SJCRH30 (cell line): ENCODE measurements around the gene CACNG7. TPM values are rescaled to one million over a fixed set of nuclear protein-coding genes. Genes with fewer than 3 reads are reported as not detected.

Experiments used
- DNase-seq, 2 experiments: peaks; one replicate each; pipeline ENCODE4 v3.0.0-alpha.2; 2015 to 2020
- H3K27ac ChIP-seq: fragments of 250-450 bp; sonication (Bioruptor Pico); 2 replicates; pipeline ENCODE4 v1.5.1; 2020; ENCODE audit warnings: mild to moderate bottlenecking, moderate library complexity
- H3K27me3 ChIP-seq: fragments of 250-450 bp; sonication (Bioruptor Pico); 2 replicates; pipeline ENCODE4 v1.5.1; 2020; ENCODE audit warnings: mild to moderate bottlenecking, moderate library complexity
- H3K36me3 ChIP-seq: fragments of 250-450 bp; sonication (Bioruptor Pico); 2 replicates; pipeline ENCODE4 v1.5.1; 2020; ENCODE audit warnings: mild to moderate bottlenecking, moderate library complexity
- H3K4me1 ChIP-seq: fragments of 250-450 bp; sonication (Bioruptor Pico); 2 replicates; pipeline ENCODE4 v1.5.1; 2020; ENCODE audit warnings: mild to moderate bottlenecking, moderate library complexity
- H3K4me3 ChIP-seq: fragments of 250-450 bp; sonication (Bioruptor Pico); 2 replicates; pipeline ENCODE4 v1.5.1; 2020; ENCODE audit warnings: mild to moderate bottlenecking, moderate library complexity
- H3K9me3 ChIP-seq: fragments of 250-450 bp; sonication (Bioruptor Pico); replicated peaks from 2 replicates; pipeline ENCODE4 v1.5.1; 2020; ENCODE audit warnings: mild to moderate bottlenecking, moderate library complexity
- total RNA-seq: library from RNA; depleted of rRNA; stranded (reverse); fragments of >200 nt; shearing (Covaris generic); gene quantifications from 2 replicates; pipeline ENCODE4 v1.2.3, GENCODE V29; 2014

CACNG7 gene
- total RNA-seq, 1 experiment from 2014 or later = not detected

DNA sequence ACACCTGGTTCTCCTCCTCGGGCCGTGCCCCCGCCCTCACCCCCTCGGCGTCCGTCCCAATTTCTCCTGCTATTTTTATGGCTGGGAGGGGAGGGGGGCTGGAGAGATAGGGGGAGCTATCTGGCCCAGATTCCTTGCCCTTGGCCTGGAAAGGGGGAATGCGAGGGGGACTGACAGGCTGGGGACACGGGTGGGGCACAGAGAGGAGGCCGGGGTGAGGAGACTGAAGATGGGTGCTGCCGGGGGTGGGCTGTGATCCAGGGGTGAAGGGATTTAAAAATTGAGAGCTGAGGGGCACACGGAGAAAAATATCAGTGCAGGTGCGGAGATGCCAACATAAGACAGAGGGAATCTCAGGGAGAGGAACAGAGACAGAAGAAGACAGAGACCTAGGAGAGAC is 24.8 kb upstream of the CACNG7 start:
- Histone ChIP-seq H3K27me3 (peaks cover 10% of the 10 kb centered on the region), H3K9me3 (no peaks in the 10 kb centered on the region), H3K4me3 (no peak overlapping the region), H3K36me3 (no peaks in the 10 kb centered on the region), H3K4me1 (peaks cover 8% of the 10 kb centered on the region; the same call in 1 of the 2 replicates), H3K27ac (no peak overlapping the region)
- DNase-seq = no peak

DNA sequence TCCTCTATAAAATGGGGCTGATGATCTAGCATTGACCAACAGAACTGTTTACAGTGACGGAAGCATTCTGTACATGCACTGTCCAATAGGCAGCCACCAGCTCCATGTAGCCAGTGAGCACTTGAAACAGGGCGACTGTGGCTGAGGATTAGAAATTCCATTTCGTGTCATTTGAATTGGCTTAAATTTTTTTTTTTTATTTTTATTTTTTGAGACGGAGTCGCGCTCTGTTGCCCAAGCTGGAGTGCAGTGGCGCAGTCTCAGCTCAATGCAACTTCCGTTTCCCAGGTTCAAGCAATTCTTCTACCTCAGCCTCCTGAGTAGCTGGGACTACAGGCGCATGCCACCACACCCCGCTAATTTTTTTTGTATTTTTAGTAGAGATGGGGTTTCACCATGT is 24.0 kb upstream of the CACNG7 start:
- Histone ChIP-seq H3K36me3 (no peaks in the 10 kb centered on the region), H3K4me1 (peaks cover 5% of the 10 kb centered on the region; the same call in 1 of the 2 replicates), H3K27me3 (peaks cover 10% of the 10 kb centered on the region), H3K4me3 (no peak overlapping the region), H3K9me3 (no peaks in the 10 kb centered on the region), H3K27ac (no peak overlapping the region)
- no peak for DNase-seq

DNA sequence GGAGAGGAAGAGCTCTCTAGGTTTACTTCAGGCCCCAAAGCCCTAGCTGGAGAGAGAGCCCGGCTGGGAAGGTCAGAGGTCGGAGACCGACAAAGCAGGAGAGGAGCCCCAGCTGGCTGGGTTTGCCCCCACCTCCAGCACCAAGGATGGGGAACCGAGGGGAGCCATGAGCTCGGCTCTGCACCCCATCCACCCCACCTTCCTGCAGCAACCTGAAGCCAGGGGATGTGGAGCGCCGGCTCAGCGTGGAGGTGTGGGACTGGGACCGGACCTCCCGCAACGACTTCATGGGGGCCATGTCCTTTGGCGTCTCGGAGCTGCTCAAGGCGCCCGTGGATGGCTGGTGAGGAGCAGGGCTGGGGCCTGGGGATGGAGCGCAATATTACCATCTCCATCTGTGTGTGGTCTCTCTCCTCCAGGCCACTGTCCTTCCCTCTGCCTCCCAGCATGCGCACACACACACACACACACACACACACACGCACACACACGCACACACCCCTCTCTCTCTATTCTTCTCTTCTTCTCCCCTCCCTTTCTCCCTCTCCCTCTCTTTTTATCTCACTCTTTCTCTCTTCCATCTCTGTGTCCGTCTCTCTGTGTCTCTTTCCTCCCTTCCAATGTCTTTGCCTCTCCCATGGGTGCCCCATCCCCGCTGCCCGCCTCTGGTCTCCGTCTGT is 16.6 kb upstream of the CACNG7 start:
- no peaks in the 10 kb centered on the region for H3K4me1 ChIP-seq
- H3K4me3 ChIP-seq = no peak overlapping the region
- H3K27me3 ChIP-seq = no peaks in the 10 kb centered on the region
- H3K36me3 ChIP-seq = no peaks in the 10 kb centered on the region
- H3K27ac ChIP-seq = no peak overlapping the region
- DNase-seq = no peak
- H3K9me3 ChIP-seq = no peaks in the 10 kb centered on the region

DNA sequence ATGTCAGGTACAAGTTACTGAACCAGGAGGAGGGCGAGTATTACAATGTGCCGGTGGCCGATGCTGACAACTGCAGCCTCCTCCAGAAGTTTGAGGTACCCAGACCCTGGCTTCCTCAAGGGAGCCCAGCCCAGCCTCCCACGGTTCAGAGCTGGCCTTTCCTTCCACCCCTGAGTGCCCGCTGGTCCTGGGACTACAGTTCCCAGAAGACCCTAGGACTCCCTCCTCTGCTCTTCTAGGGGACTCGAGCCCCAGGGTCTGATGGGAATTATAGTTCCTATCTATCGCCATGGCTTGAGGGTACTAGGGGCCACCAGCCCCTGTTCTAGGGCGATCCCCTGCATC is 16.1 kb upstream of the CACNG7 start:
- H3K36me3 ChIP-seq = no peaks in the 10 kb centered on the region

DNA sequence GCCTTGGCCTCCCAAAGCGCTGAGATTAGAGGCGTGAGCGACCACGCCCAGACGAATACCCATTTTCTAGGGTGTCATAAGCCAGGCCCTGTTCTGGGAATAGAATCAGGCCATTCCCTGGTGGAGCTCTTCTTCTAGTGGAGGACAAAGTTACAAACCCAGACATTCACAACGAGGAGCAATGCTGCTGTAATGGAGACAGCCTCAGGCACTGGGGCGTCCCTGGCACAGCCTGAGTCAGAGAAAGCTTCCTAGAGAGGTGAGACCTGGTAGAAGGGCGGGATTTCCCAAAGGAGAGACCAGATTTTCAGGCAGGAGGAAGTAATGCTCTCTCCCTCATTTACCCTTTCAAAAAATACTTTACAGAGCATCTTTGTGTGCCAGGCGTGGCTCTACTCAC is 14.4 kb upstream of the CACNG7 start:
- H3K4me1 ChIP-seq = no peaks in the 10 kb centered on the region
- no peaks in the 10 kb centered on the region for H3K9me3 ChIP-seq
- no peak for DNase-seq
- H3K4me3 ChIP-seq = no peak overlapping the region
- H3K36me3 ChIP-seq = no peaks in the 10 kb centered on the region
- no peak overlapping the region for H3K27ac ChIP-seq
- H3K27me3 ChIP-seq = no peaks in the 10 kb centered on the region

More for the DNA sequence above, 16.1 kb upstream of the CACNG7 start:
- H3K4me1 ChIP-seq = no peaks in the 10 kb centered on the region
- DNase-seq = peak in 1 of 2 experiments; percentile 39
- H3K27me3 ChIP-seq = no peaks in the 10 kb centered on the region
- H3K4me3 ChIP-seq = no peak overlapping the region
- H3K27ac ChIP-seq = no peak overlapping the region
- H3K9me3 ChIP-seq = no peaks in the 10 kb centered on the region

DNA sequence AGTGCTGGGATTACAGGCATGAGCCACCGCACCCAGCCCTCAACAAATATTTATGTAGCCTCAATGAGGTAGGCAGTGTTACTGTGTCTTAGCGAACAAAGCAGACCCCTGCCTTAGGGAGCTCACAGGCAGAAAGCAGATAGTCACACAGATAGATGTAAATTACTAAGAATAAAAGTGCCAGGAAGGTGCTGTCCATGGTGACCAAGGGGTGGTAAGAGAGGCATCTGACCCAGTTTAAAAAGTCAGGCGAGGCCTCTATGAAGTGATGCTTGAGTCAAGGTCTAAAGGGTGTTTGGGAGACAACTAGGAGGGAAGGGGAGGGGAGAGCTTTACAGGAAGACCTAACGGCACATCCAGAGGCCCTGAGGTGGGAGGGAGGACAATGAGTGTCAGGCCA is 12.4 kb upstream of the CACNG7 start:
- H3K4me3 ChIP-seq = no peak overlapping the region
- H3K27ac ChIP-seq = no peak overlapping the region
- H3K27me3 ChIP-seq = no peaks in the 10 kb centered on the region
- no peak for DNase-seq
- H3K9me3 ChIP-seq = no peaks in the 10 kb centered on the region
- H3K4me1 ChIP-seq = no peaks in the 10 kb centered on the region
- no peaks in the 10 kb centered on the region for H3K36me3 ChIP-seq

DNA sequence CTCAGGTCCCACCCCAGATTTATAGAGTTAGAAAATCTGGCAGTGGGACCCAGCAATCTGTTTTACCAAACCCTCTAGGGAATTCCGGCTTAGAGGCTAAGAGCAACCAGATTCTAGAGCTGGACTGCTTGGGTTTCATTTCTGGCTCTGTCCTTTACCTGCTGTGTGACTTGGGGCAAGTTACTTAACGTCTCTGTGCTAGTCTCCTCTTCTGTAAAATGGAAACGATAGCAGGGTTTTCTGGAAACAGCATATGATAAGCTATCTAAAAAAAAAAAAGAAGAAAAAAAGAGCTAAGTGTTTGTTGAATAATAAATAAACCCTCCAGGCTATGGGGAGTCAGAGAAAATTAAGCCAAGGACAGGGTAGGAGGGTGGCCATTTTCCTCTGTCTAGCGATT is 11.6 kb upstream of the CACNG7 start:
- Histone ChIP-seq H3K9me3 (no peaks in the 10 kb centered on the region), H3K27me3 (no peaks in the 10 kb centered on the region), H3K27ac (no peak overlapping the region), H3K4me1 (no peaks in the 10 kb centered on the region), H3K36me3 (no peaks in the 10 kb centered on the region), H3K4me3 (no peak overlapping the region)
- no peak for DNase-seq

DNA sequence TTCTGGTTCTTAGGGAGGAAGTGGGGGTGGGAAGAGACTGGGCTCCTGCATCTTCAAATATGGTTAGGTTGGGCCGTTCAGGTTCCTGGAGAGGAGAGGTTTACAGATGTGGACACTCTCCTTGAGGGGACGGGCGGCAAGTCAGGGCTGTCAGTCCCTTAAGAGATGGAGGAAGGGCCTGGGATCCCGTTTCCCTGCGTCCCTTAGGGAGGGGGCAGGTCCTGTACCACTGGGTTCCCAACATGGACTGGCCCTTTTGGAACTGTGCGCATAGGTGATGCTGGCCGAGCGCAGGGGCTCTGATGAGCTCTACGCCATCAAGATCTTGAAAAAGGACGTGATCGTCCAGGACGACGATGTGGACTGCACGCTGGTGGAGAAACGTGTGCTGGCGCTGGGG is 10.9 kb upstream of the CACNG7 start:
- DNase-seq = no peak
- no peaks in the 10 kb centered on the region for H3K9me3 ChIP-seq
- no peaks in the 10 kb centered on the region for H3K27me3 ChIP-seq
- no peak overlapping the region for H3K4me3 ChIP-seq
- H3K36me3 ChIP-seq = no peaks in the 10 kb centered on the region
- H3K4me1 ChIP-seq = no peaks in the 10 kb centered on the region
- H3K27ac ChIP-seq = no peak overlapping the region

DNA sequence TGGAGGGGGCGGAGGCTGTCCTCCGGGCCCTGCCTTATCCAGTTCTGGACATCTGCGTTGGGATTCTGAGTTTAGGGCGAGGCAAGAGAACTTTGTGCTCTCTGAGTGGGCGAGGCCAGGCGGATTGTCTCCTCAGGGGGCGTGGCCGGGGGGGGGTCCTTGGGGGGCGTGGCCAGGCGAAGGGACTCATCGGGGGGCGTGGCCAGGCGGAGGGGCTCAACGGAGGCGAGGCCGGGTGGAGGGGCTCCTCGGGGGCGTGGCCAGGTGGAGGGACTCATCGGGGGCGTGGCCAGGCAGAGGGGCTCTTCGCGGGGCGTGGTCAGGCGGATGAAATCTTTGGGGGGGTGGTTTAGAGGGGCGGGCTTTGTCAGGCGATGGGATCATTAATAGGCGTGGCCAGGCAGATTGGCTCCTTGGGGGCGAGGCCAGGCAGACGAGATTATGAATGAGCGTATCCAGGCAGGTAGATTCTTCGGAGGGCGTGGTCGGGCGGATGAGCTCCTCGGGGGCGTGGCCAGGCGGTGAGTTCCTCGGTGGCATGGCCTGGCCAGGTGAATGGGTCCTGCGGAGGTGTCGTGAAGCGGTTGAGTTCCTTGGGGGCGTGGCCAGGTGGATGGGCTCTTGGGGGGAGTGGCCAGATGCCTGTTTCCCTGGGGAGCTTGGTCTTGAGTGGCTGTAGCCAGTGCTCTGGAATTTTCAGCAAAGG is 10.3 kb upstream of the CACNG7 start:
- H3K9me3 ChIP-seq = no peaks in the 10 kb centered on the region
- H3K36me3 ChIP-seq = no peaks in the 10 kb centered on the region
- H3K27me3 ChIP-seq = no peaks in the 10 kb centered on the region
- H3K4me3 ChIP-seq = no peak overlapping the region
- DNase-seq = peak in 1 of 2 experiments; percentile 15
- no peaks in the 10 kb centered on the region for H3K4me1 ChIP-seq
- H3K27ac ChIP-seq = no peak overlapping the region

DNA sequence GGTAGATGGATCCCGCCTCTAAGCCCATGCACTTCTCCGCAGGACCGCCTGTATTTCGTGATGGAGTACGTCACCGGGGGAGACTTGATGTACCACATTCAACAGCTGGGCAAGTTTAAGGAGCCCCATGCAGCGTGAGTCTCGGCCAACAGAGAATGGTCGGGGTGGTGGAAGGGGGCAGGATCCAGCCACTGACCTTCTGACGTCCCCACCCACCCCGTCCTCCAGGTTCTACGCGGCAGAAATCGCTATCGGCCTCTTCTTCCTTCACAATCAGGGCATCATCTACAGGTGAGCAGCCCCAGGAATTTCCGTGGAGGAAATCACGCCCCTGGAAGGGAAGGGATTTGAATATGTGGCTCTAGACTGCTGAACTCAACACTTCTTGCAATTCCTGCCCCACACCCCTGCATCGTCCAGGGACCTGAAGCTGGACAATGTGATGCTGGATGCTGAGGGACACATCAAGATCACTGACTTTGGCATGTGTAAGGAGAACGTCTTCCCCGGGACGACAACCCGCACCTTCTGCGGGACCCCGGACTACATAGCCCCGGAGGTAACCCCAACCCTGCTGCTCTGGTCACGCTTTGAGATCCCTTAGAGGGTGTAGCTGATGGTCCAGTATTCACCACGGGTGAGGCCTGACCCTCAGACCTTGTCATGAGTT is 8.8 kb upstream of the CACNG7 start:
- no peak for DNase-seq
- Histone ChIP-seq H3K27me3 (no peaks in the 10 kb centered on the region), H3K4me1 (no peaks in the 10 kb centered on the region), H3K36me3 (no peaks in the 10 kb centered on the region), H3K9me3 (no peaks in the 10 kb centered on the region), H3K4me3 (no peak overlapping the region), H3K27ac (no peak overlapping the region)

DNA sequence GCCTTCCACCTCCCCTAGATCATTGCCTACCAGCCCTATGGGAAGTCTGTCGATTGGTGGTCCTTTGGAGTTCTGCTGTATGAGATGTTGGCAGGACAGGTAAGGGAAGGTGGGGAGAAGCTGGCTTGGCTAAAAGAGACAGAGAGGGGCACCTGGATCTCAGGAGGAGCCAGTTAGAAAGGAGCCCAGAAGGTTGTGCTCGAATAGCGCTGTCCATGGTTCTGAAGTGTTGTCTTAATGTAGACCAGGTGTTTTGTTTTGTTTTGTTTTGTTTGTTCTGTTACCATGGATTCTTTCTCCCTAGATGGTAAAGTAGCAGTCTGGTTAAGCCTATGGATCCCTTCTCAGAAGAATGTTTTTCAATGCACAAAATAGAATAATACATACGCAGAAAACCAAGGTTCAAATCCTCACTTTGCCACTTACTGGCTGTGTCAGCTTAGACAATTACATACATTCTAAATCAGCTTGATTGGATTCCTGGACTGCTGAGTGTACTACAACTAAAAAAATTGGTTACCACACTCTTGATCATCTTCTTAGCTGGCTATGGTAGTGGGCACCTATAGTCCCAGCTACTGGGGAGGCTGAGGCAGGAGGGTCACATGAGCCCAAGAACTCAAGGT is 5.9 kb upstream of the CACNG7 start:
- DNase-seq = peak in 1 of 2 experiments; percentile 60
- Histone ChIP-seq H3K36me3 (no peaks in the 10 kb centered on the region), H3K4me3 (no peak overlapping the region), H3K9me3 (no peaks in the 10 kb centered on the region), H3K27me3 (peaks cover 14% of the 10 kb centered on the region; the same call in 1 of the 2 replicates), H3K4me1 (no peaks in the 10 kb centered on the region), H3K27ac (no peak overlapping the region)

DNA sequence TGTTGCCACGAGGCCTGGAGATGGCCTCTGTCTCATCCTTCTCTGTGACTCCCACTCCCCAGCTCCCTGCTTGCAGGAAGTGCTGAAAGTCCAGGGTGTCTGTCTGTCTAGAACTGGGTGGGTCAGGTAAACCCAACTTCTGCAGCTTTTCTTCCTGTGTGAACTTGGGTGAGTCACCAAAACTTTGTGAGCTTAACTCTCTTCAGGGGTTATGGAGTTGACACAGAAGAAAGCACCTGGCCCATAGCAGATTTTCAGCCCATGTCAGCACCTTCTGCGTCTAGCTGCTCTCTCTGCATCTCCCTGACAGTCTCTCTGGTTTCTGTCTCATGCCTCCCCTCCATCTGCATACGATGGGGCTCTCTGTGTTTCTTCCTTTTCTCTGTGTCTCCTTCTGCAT is 4.2 kb upstream of the CACNG7 start:
- Histone ChIP-seq H3K4me3 (no peak overlapping the region), H3K9me3 (no peaks in the 10 kb centered on the region), H3K4me1 (no peaks in the 10 kb centered on the region), H3K36me3 (no peaks in the 10 kb centered on the region), H3K27me3 (peaks cover 16% of the 10 kb centered on the region; the same call in 1 of the 2 replicates), H3K27ac (no peak overlapping the region)
- DNase-seq = no peak

DNA sequence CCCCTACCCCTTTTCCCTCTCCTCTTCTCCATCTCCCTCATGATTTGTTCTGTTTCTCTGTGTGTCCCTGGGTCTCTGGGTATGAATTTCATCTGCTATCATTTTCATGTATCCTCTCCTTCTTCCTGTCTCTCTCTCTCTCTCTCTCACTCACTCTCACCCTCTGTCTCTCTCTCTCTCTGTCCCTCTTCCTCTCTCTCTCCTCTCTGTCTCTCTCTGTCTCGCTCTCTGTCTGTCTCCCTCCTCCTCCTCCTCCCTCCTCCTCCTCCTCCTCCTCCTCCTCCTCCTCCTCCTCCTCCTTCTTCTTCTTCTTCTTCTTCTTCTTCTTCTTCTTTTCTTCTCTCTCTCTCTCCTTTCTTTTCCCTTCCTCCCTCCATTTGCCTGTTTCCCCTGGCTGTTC is 3.3 kb upstream of the CACNG7 start:
- Histone ChIP-seq H3K9me3 (no peaks in the 10 kb centered on the region), H3K4me1 (no peaks in the 10 kb centered on the region), H3K36me3 (no peaks in the 10 kb centered on the region), H3K27me3 (peaks cover 16% of the 10 kb centered on the region; the same call in 1 of the 2 replicates), H3K27ac (no peak overlapping the region), H3K4me3 (no peak overlapping the region)
- no peak for DNase-seq

DNA sequence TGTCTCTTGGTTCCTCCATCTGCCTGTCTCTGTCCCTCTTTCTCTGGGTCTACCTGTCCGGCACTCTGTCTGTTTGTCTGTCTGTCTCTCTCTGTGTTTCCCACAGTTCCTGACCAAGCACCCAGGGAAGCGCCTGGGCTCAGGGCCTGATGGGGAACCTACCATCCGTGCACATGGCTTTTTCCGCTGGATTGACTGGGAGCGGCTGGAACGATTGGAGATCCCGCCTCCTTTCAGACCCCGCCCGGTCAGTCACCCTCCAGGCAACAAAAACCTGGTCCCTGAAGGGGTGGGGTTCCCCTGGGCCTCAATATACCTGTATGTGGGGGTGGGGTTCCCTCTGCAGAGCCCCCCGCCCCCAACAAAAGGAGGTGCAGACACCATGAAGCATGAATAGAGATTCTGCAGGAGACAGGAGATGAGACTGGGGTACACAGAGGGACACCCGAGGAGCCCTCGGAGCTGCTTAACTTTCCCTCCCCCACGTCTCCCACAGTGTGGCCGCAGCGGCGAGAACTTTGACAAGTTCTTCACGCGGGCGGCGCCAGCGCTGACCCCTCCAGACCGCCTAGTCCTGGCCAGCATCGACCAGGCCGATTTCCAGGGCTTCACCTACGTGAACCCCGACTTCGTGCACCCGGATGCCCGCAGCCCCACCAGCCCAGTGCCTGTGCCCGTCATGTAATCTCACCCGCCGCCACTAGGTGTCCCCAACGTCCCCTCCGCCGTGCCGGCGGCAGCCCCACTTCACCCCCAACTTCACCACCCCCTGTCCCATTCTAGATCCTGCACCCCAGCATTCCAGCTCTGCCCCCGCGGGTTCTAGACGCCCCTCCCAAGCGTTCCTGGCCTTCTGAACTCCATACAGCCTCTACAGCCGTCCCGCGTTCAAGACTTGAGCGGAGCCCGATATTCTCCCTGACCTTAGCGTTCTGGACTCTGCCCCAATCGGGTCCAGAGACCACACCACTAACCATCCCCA is 2.6 kb upstream of the CACNG7 start:
- peaks cover 16% of the 10 kb centered on the region; the same call in 1 of the 2 replicates for H3K27me3 ChIP-seq
- no peaks in the 10 kb centered on the region for H3K4me1 ChIP-seq
- no peaks in the 10 kb centered on the region for H3K9me3 ChIP-seq
- H3K27ac ChIP-seq = no peak overlapping the region
- no peak overlapping the region for H3K4me3 ChIP-seq
- peak; percentile 26 to 43 for DNase-seq
- H3K36me3 ChIP-seq = no peaks in the 10 kb centered on the region
